Globus pallidus (tissue), 1 donor: ENCODE results near the gene TUT1.
"Not testable (repeated sequence)": the region's sequence is repeated elsewhere in the genome, so short reads cannot be mapped to it uniquely, and the experiment has no call there.

Experiments used
- DNase-seq: peaks from one replicate; pipeline ENCODE4 v3.0.0-alpha.2; 2015; ENCODE audit warnings: low spot score

TUT1 gene

GRCh38 chr11:62556108-62556874 lies 35.0 kb downstream of the TUT1 start:
- DNase-seq = no peak

GRCh38 chr11:62555464-62556107 lies 35.7 kb downstream of the TUT1 start:
- DNase-seq = no peak

- no peak for DNase-seq
Observed at GRCh38 chr11:62554387-62555167, 36.7 kb downstream of the TUT1 start.

- DNase-seq = no peak
Observed at GRCh38 chr11:62553839-62554361, 37.4 kb downstream of the TUT1 start.

GRCh38 chr11:62553080-62553838 lies 38.1 kb downstream of the TUT1 start:
- DNase-seq = no peak

GRCh38 chr11:62552485-62553079 lies 38.7 kb downstream of the TUT1 start:
- no peak for DNase-seq

GRCh38 chr11:62550478-62550877 lies 40.8 kb downstream of the TUT1 start:
- DNase-seq = not testable (repeated sequence)

GRCh38 chr11:62548545-62549335 lies 42.6 kb downstream of the TUT1 start:
- no peak for DNase-seq

GRCh38 chr11:62547691-62548281 lies 43.5 kb downstream of the TUT1 start:
- DNase-seq = no peak

GRCh38 chr11:62546929-62547625 lies 44.2 kb downstream of the TUT1 start:
- no peak for DNase-seq

- DNase-seq = no peak
Observed at GRCh38 chr11:62546244-62546928, 44.9 kb downstream of the TUT1 start, which contains the start of gene AHNAK. Gene AHNAK (minus strand): TSS chr11:62546806. CDS start chr11:62536098, 10,708 bp downstream.

- DNase-seq = no peak
Observed at GRCh38 chr11:62545437-62546243, 45.7 kb downstream of the TUT1 start.

- no peak for DNase-seq
Observed at GRCh38 chr11:62544581-62545436, 46.5 kb downstream of the TUT1 start.

GRCh38 chr11:62543680-62544444 lies 47.5 kb downstream of the TUT1 start:
- no peak for DNase-seq

GRCh38 chr11:62542750-62543567 lies 48.4 kb downstream of the TUT1 start:
- DNase-seq = peak; percentile 55
